ENCODE measurements around the gene SH3BGRL3.
"Not testable (repeated sequence)": the region's sequence is repeated elsewhere in the genome, so short reads cannot be mapped to it uniquely, and the experiment has no call there.

Gene SH3BGRL3
- long read RNA-seq, donor 1, transcript SH3BGRL3-201 (3 exons, 1,661 nt), result major isoform, 75 of 90 reads
- long read RNA-seq, donor 1, partial matches to known transcripts, result 12 of 90 reads
- long read RNA-seq, donor 1, other reads (novel, unspliced or antisense), result 0 of 90 reads
- long read RNA-seq, donor 2, transcript SH3BGRL3-201 (3 exons, 1,661 nt), result major isoform, 84 of 101 reads
- long read RNA-seq, donor 2, partial matches to known transcripts, result 14 of 101 reads
- long read RNA-seq, donor 2, other reads (novel, unspliced or antisense), result 0 of 101 reads
- long read RNA-seq, donor 3, transcript SH3BGRL3-201 (3 exons, 1,661 nt), result major isoform, 47 of 59 reads
- long read RNA-seq, donor 3, partial matches to known transcripts, result 9 of 59 reads
- long read RNA-seq, donor 3, other reads (novel, unspliced or antisense), result 0 of 59 reads
- long read RNA-seq, donor 4, transcript SH3BGRL3-202 (2 exons, 768 nt), result minor isoform, 9 of 119 reads
- long read RNA-seq, donor 4, transcript SH3BGRL3-201 (3 exons, 1,661 nt), result major isoform, 89 of 119 reads
- long read RNA-seq, donor 4, partial matches to known transcripts, result 21 of 119 reads
- long read RNA-seq, donor 4, other reads (novel, unspliced or antisense), result 0 of 119 reads
- long read RNA-seq, donor 5, transcript SH3BGRL3-201 (3 exons, 1,661 nt), result major isoform, 109 of 119 reads
- long read RNA-seq, donor 5, partial matches to known transcripts, result 6 of 119 reads
- long read RNA-seq, donor 5, other reads (novel, unspliced or antisense), result 0 of 119 reads
- long read RNA-seq, donor 6, transcript SH3BGRL3-202 (2 exons, 768 nt), result minor isoform, 5 of 148 reads
- long read RNA-seq, donor 6, transcript SH3BGRL3-201 (3 exons, 1,661 nt), result major isoform, 102 of 148 reads
- long read RNA-seq, donor 6, partial matches to known transcripts, result 41 of 148 reads
- long read RNA-seq, donor 6, other reads (novel, unspliced or antisense), result 0 of 148 reads
- long read RNA-seq, donor 7, transcript SH3BGRL3-201 (3 exons, 1,661 nt), result major isoform, 144 of 183 reads
- long read RNA-seq, donor 7, transcript SH3BGRL3-202 (2 exons, 768 nt), result minor isoform, 11 of 183 reads
- long read RNA-seq, donor 7, partial matches to known transcripts, result 21 of 183 reads
- long read RNA-seq, donor 7, other reads (novel, unspliced or antisense), result 7 of 183 reads
- long read RNA-seq, donor 8, transcript SH3BGRL3-202 (2 exons, 768 nt), result minor isoform, 9 of 123 reads
- long read RNA-seq, donor 8, transcript SH3BGRL3-201 (3 exons, 1,661 nt), result major isoform, 106 of 123 reads
- long read RNA-seq, donor 8, partial matches to known transcripts, result 8 of 123 reads
- long read RNA-seq, donor 8, other reads (novel, unspliced or antisense), result 0 of 123 reads

DNA sequence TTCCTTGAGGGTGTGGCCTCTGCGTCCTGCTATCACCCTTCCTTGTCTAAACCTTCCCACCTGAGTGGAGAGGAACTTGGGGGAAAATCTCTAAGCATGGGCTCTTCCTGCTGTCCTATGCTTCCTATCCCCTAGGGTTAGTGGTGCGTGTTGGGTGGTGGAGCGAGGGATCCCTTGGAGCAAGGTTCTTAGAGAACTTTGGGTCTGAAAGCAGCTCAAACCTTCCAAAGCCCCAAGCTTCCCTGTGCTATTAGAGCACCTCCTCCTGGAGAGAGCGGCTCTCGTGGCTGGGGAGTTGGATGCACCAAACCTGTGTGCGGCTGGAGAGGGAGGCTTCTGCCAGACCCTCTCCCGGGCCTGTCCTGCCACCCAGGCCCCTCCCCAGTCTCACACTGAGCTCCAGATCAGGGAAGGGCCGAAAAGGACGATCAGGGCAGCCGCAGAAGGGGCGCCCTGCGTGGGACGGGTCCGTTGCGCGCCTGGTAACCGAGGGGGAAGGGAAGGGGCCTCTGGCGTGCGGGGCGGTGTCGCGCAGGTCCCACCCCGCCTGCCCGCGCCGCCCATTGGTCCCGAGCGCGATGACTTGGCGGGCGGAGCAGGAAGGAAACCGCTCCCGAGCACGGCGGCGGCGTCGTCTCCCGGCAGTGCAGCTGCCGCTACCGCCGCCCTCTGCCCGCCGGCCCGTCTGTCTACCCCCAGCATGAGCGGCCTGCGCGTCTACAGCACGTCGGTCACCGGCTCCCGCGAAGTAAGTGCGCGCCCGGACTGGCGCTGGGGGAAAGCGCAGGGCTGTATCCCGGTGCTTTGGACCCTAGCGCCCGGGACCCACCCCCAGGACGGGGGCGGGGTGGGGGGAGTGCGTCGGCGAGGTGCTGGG is at the start of gene SH3BGRL3:
Gene SH3BGRL3, plus strand, starts transcription at position 631 of the 877 bp plus-strand sequence. Its CDS starts 70 bp downstream, at position 701.
- DNase-seq, result peak; percentile 97

DNA sequence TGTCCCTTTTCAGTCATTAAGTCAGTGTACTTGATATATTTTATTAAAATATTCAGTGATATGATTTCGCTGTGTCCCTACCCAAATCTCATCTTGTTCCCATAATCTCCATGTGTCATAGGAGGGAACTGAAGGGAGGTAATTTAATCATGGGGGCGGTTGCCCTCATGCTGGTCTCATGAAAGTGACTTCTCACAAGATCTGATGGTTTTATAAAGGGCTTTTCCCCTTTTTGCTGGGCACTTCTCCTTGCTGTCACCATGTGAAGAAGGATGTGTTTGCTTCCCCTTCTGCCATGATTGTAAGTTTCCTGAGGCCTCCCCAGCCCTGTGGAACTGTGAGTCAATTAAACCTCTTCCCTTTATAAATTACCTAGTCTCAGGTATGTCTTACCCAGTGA is 49.2 kb upstream of the SH3BGRL3 start:
- DNase-seq, result not testable (repeated sequence)

DNA sequence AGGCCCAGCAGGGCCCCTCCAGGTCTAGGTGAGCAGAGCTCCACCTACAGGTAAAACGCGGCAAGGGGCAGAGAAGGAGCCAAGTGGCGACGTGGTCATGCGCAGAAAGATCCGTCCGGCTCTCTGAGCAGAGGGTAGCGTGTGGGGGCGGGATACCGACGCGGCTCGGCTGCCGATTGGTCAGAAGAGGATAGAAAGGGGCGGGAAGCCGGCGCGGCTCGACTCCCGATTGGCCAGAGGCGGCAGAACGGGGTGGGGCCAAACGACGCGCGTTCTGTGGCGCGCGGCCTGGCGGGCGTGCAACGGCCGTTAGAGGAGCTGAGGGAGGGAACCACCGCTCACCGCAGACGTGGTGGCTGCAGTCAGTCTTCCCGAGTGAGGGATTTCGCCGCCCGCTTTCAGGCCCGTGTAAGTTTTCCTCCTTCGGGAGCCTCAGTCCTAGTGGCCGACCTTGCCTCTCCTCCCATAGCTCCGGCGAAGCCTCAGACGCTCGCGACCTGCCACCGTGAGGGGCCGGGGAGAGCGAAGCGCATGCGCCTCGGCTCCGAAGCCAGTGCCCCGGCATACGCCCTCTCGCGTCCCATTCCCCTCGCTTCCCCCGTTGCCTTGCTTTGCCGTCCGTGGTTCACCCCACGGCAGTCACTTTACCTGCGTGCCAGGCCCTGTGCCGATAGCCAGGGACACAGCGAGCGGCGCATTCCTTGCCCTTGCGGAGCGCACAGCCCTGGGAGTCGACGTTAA is 45.8 kb upstream of the SH3BGRL3 start, which contains the start of gene CEP85:
Gene CEP85, plus strand, starts transcription at position 298 of the 741 bp plus-strand sequence. CDS start 5,584 bp downstream, outside the sequence.
- DNase-seq, result peak; percentile 100

DNA sequence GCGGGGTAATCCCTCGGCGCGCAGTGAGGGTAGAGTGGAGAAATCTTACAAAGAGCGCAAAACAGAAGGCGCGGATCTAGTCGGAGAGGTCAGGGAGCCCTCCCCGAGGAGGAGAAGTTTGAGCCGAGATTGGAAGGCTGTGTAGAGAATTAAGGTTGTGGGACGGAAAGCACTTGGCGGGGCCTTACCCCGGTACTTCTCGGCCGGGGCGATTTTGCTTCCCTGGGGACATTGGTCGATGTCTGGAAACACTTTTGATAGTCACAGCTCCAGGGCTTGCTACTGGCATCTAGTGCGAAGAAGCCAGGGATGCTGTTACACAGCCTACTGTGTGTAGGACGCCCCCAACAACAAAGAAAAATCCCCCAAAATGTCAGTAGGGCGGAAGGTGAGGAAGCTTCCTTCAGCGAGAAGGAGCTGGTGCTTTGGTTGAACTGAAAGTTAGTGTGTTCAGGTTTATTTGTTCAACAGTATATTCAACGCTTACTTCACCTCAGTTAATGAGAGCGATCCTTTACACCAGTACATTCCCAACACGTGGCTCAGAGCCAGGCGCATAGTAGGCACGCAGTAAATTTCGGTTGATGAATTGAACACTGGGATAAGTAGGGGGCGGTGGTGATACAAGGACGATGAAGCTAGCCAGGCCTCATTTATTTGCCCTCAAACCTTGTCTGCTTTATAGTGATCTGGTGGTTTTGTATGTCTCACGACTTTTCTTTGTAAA is 45.1 kb upstream of the SH3BGRL3 start:
- DNase-seq, result no peak

DNA sequence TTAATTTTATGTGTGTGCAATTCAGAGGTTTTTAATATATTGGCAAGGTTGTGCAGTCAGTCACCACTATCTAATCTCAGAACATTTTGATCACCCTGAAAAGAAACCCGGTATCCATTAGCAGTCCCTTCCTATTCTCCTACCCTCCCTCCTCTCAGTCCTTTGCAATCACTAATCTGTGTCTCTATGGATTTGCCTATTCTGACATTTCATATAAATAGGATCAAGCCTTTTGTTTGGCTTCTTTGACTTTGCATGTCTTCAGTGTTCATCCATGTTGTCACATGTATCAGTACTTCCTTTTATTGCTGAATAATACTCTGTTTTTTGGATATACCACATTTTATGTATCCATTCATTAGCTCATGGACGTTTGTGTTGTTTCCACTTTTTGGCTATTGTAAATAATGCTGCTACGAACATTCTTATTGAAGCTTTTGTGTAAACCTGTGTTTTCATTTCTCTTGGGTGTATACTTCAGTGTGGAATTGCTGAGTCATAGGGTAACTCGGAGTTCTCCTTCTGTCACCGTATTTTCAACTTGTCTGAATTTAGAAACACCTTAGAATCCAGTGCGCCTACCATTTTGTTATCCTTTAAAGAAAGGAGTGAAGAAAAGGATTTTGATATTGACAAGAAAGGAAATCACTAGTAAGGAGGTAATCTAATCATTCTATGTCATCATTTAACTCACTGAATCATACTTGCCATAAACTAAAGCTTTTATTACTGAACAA is 42.5 kb upstream of the SH3BGRL3 start:
- DNase-seq, result no peak

DNA sequence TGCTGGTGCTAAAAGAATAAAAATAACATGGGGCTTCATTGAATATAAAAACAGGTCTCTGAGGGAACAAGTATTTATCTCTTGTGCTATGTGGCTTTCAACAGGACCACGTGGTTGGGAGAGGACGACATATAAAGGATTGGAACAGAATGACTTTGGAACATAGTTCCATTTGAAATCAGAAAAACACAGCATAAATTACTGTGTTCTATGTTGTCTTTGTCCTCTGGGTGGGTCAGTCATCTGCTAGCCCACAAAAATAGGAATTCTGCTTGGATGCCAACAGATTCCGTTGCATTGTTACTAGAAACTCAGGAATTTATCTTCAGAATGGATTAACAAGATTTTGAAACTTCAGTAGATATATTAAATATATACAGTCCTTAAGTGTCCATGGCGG is 40.0 kb upstream of the SH3BGRL3 start:
- DNase-seq, result no peak

DNA sequence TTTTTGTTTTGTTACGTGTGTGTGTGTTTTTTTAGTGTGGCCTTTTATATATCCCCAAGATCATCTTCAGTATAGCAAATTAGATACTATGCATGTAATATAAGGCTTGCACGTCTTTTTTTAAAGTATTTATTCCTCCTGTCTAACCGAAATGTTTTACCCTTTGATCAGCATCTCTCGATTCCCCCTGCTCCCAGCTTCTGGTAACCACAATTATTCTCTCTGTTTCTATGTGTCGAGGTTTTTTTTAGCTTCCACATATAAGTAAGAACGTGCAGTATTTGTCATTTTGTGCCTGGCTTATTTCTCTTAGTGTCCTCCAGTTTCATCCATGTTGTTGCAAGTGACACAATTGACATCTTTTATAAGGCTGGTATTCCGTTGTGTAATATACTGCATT is 27.2 kb upstream of the SH3BGRL3 start:
- no peak for DNase-seq

DNA sequence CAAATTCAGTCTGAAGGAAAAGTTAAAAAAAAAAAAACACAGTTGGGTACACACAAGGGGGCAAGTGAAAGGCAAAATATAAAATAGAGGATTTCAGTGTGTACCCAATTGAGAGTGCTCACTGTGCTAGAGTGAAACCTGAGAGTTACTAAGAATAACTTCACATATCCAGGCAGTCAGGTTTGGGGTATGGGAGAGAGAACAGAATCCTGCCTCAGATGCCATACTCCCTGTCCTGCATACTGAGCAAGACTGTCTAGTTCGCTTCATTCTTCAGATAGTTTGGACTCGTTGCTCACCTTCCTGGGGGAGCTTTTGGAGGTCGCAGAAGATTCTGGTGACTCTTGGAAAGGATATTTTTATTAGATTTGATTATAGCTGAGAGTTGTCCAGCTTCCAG is 25.5 kb upstream of the SH3BGRL3 start:
- no peak for DNase-seq

DNA sequence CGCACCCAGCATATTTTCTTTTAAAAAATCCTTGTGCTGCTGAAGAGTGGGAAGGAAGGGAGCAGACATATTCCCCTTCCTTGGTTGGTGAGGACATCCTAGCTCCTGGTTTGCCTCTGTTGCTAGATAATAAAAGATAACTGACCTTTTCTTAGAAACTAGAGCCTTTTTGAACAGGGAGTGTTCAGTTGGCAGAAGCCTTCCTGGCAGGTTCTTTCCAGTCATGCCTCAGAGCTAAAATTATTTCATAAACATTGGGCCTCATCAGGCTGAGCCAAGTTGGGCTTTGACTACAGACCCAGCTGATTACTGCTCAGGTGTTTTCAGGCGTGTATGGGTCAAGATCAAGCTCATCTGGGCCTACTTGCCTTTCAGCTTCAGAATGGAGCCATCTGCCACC is 22.7 kb upstream of the SH3BGRL3 start:
- no peak for DNase-seq

DNA sequence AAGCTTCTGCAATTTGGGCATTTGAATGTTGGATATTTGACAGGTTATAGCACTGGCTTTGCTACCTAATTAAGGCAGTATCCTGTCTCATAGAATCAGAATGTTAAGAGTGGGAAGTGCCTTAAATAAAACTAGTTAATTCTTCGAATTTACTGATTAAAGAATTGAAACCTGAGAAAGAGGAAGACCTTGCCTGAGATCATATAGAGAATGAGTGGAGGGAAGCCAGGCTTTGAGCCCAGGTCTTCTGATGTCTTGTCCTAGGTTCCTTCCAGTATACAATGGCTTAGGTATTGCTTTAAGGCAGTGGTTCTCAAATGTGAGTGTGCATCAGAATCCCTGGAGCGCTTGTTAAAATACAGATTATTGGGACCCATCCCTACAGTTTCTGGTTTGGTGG is 20.9 kb upstream of the SH3BGRL3 start:
- no peak for DNase-seq

DNA sequence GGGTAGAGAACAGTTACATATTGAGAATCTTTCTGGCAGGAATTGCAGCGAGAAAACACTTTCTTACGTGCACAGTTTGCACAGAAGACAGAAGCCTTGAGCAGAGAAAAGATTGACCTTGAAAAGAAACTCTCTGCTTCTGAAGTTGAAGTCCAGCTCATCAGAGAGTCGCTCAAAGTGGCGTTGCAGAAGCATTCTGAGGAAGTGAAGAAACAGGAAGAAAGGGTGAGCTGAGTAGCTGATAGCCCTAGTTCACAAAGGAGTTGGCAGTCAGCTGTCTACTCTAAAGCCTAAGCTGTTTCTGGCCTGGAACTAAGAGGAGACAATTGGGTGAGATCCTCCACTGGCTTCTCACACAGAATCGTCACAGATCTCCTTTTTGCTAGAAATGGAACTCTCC is 20.3 kb upstream of the SH3BGRL3 start:
- DNase-seq, result no peak

DNA sequence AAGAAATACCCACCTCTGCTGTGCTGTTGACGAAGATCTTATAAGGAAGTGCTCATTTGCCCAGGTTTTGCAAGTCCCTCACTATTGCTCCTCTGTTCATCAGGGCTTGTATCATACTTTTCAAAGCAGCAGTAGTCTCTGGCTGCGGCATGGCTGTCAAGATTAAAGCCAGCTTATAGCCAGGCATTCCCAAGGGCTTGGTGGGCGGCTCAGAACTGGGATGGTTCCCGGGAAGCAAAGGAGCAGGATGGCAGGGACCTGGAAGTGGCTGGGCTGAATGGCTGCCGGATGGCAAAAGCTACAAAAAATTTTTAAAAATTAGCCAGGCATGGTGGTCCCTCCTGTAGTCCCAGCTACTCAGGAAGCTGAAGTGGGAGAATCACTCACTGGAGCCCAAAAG is 16.7 kb upstream of the SH3BGRL3 start:
- no peak for DNase-seq

DNA sequence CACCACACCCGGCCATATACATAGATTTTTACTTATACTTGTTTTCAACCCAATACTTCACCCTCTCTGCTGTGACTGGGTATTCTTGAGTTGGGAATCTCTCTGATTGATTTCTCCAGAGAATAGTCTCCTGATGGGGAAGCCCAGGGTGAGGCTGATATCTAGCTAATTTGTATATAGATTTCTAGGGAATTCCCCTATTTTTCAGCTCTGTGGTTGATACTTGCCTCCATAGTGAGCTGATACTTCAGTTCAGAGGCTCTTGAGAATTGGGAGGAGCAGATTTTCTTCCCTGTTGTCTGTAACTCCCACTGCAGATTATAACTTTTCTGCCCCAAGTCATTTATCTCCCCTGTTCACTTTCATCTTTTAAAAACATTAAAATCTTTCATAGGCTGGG is 14.5 kb upstream of the SH3BGRL3 start:
- no peak for DNase-seq

DNA sequence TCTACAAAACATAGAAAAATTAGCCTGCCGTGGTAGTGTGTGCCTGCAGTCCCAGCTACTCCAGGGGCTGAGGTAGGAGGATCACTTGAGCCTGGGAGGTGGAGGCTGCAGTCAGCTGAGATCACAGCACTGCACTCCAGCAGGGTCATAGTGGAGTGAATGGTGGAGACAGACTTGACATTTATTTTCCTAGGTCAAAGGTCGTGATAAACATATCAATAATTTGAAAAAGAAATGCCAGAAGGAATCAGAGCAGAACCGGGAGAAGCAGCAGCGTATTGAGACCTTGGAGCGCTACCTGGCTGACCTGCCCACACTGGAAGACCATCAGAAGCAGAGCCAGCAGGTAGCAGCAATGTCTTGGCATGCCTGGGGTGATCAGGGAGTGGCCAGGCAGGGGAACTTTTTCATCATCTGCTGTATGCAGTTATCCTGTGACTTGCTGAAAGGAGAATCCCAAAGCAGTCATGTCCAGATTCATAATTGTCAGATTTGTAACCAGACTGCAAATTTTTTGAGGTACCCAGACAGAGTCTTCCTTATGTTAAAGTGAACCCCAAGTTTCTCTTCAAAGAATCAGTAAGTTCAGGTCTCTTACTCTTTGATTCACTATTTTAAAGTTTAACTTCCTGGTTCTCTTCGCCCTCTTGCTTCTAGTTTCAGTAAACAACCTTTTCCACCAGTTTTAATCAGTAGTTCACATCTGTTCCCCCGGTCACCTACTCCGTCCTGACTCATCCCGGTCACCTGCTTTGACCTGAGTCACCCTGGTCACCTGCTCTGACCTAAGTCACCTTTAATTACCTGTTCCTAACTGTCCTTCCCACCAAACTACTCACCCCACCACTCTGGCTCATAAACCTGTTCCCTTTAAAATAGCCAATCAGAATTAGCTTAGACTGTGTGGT is 11.3 kb upstream of the SH3BGRL3 start:
- DNase-seq, result no peak

DNA sequence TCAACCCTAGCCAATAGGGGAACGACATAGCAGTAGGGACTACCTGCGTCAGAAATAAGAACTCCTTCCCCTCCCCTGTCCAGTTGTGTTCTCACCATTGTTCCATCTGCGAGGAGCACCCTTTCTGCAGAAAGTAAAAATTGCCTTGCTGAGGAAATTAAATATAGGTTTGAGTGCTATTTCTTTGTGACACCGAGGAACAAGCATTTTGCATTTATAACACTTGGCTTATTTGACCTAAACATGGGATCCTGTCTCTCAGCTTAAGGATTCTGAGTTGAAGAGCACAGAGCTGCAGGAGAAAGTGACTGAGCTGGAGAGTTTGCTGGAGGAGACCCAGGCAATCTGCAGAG is 10.7 kb upstream of the SH3BGRL3 start:
- DNase-seq, result no peak

DNA sequence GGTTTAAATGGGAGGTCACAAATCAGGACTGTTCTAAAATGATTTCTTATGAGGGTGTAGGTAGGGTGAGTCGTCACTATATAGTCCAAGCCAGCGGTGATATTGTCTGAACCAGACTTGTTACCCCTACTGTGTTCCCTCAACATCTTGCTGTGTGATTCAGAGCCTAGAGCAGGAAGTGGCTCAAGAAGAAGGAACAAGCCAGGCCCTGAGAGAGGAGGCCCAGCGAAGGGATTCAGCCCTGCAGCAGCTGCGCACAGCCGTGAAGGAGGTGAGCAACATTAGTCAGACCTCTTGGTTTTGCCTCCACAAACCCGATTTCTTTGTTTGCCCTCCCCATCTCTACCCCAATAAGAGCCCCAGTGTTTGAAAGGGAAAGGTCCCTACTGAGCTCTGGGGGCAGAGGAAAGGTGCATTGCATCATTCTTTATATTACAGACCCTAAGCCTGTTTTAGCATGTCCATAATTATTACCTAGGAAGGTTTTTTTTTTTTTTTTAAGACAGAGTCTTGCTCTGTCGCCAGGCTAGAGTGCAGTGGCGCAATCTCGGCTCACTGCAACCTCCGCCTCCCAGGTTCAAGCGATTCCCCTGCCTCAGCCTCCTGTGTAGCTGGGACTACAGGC is 5.0 kb upstream of the SH3BGRL3 start:
- DNase-seq, result no peak

Measured in right kidney (tissue), 9 donors.